Heart left ventricle (tissue), 13 donors: ENCODE data around the gene CELSR3.

ENCODE experiments used
- POLR2A ChIP-seq, 2 donors: fragments of 450-650 bp; IDR thresholded peaks; one replicate each; pipeline ENCODE4 v1.6.1; 2017; ENCODE audit warnings: antibody characterized with exemption in 2 of 2, mild to moderate bottlenecking in 2 of 2, moderate library complexity in 2 of 2
- TF ChIP-seq, protein P1 (sequence below), 12 donors: fragments of 200-600 bp; sonication (generic) in 4 of 12; IDR thresholded peaks; one replicate each; pipeline versions ENCODE4 v1.5.0 to v1.8.0; 2018 to 2022; ENCODE audit warnings: antibody characterized with exemption in 12 of 12, mild to moderate bottlenecking in 5 of 12
- donor health status: ischemic (EF 13 %, LVEDD 7.1; RV severe dilation, severe dysfunction).
- donor health status: DM: no; HTN: yes; CAD: no.
- donor health status: DM: no; HTN: no; CAD: no.
- donor health status: ischemic (EF 25% LVEDD 6.9; RV normal size, moderate dysfunction).
- donor health status: ischemic (EF 25% LVEDD 5.7; RV mildly dilated, moderate dysfunction).
- donor health status: ischemic (EF 35%, LVEDD 5.7; RV mildly dilated, moderate dysfunction).
- donor health status: nonischemic (EF 11% LVEDD 7.7; RV severe dilation, severe dysfunction).
- donor health status: DM: yes; HTN: yes; CAD: no.
- donor health status: PGD.
- donor health status: ischemic (EF 29% LVEDD 5.4; RV normal size, mild dysfunction).
- donor health status: nonischemic (EF 23%, LVEDD 6.1; RV moderate dilation, normal function).

DNA sequence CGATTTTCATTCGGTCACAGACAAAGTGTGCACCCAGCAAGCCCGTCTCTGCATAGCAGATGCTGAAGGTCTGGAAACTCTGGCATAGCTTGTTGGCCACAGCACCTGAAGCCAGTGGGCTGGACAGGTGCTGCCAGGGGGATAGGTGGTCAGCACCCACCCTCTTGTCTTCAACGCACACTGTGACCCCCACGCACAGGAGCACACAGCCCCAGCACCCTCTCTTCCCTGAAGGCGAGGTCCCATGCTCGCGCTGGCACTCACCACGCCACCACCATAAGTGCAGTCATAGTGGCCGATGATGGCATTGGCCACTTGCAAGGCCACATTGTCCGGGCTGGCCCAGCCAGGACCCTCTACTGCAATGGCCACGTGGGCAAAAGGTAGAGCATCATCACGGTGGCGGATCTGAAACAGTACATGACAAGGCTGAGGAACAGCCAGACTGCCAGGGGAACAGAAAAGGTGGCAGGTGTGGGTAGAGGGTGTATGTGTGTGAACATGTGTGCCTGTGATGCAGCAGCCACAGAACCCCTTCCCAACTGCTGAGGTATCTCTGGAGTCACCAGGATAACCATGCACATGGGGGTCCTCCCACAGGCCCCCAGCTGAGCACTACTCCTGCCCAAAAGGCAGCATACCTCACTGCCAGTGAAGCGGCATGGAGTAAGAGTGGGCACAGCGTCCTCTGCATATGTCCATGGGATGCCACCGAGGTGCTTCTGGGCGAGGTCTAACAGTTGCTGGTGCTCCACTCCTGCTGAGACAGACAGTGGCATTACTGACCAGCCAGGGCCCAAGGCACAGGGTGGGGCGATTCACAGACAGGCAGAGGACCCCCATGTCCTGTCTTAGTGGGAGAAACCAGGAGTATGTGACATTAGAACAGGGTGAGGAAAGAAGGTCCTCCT, 61.7 kb downstream of the CELSR3 start:
- TF ChIP-seq, protein P1, sequence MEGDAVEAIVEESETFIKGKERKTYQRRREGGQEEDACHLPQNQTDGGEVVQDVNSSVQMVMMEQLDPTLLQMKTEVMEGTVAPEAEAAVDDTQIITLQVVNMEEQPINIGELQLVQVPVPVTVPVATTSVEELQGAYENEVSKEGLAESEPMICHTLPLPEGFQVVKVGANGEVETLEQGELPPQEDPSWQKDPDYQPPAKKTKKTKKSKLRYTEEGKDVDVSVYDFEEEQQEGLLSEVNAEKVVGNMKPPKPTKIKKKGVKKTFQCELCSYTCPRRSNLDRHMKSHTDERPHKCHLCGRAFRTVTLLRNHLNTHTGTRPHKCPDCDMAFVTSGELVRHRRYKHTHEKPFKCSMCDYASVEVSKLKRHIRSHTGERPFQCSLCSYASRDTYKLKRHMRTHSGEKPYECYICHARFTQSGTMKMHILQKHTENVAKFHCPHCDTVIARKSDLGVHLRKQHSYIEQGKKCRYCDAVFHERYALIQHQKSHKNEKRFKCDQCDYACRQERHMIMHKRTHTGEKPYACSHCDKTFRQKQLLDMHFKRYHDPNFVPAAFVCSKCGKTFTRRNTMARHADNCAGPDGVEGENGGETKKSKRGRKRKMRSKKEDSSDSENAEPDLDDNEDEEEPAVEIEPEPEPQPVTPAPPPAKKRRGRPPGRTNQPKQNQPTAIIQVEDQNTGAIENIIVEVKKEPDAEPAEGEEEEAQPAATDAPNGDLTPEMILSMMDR (IDR thresholded peaks at IDR 0.05), result no peak
- TF ChIP-seq POLR2A (IDR thresholded peaks at IDR 0.05), result no peak
